ENCODE results near the gene ERGIC1. TPM values are rescaled to one million over a fixed set of nuclear protein-coding genes. Genes with fewer than 3 reads are reported as not detected.
A peak's percentile ranks its signal among the peaks of the same experiment; 100 is the strongest.

Gene ERGIC1
- total RNA-seq, 2 donors from 2014 or later, result 46.5 to 93.1 TPM

- ATAC-seq, result no peak
- H3K27me3 ChIP-seq, result no peaks in the 10 kb centered on the region
- H3K4me1 ChIP-seq, result no peaks in the 10 kb centered on the region
- intact Hi-C loops (cut with DNase I), result no loop called here
- TF ChIP-seq CTCF (IDR thresholded peaks at IDR 0.05), result no peak
- no peak for TF ChIP-seq POLR2A (IDR thresholded peaks at IDR 0.05)
- H3K4me3 ChIP-seq, result no peak overlapping the region
- DNase-seq, result no peak
- no peak overlapping the region for H3K27ac ChIP-seq
- WGBS, 2 donors, result 94 to 96% methylated on average over 2 of the region's 2 CpGs
- H3K9me3 ChIP-seq, result no peaks in the 10 kb centered on the region
- H3K36me3 ChIP-seq (replicated peaks in 1 of 2; ENCODE audit: insufficient read depth in 1 of 2, low read depth in 2 of 2), result peaks cover 0 to 7% of the 10 kb centered on the region in 2 donors
These were observed 92.0 kb downstream of the ERGIC1 start for GRCh38 chr5:172926008-172926523.

- no peak overlapping the region for H3K27ac ChIP-seq
- DNase-seq (no peak), ATAC-seq (no peak)
These were observed 92.7 kb downstream of the ERGIC1 start for GRCh38 chr5:172926796-172927195.

GRCh38 chr5:172929371-172929838 lies 95.4 kb downstream of the ERGIC1 start:
- H3K4me3 ChIP-seq, result no peak overlapping the region
- H3K9me3 ChIP-seq, result no peaks in the 10 kb centered on the region
- H3K27ac ChIP-seq, result no peak overlapping the region
- 95% methylated on average over 3 of the region's 3 CpGs for WGBS, 2 donors
- intact Hi-C loops (cut with DNase I), result no loop called here
- H3K4me1 ChIP-seq, result peaks cover 5% of the 10 kb centered on the region
- DNase-seq, result no peak
- H3K27me3 ChIP-seq, result no peaks in the 10 kb centered on the region
- peaks cover 0 to 10% of the 10 kb centered on the region in 2 donors for H3K36me3 ChIP-seq (replicated peaks in 1 of 2; ENCODE audit: insufficient read depth in 1 of 2, low read depth in 2 of 2)
- ATAC-seq, result no peak
- no peak for TF ChIP-seq POLR2A (IDR thresholded peaks at IDR 0.05)
- TF ChIP-seq CTCF (IDR thresholded peaks at IDR 0.05), result no peak

More at GRCh38 chr5:172926796-172927195, 92.7 kb downstream of the ERGIC1 start:
- H3K36me3 ChIP-seq (replicated peaks in 1 of 2; ENCODE audit: insufficient read depth in 1 of 2, low read depth in 2 of 2), result peaks cover 0 to 7% of the 10 kb centered on the region in 2 donors
- no peak for TF ChIP-seq POLR2A (IDR thresholded peaks at IDR 0.05)
- no peak for TF ChIP-seq CTCF (IDR thresholded peaks at IDR 0.05)
- H3K4me3 ChIP-seq, result no peak overlapping the region
- H3K27me3 ChIP-seq, result no peaks in the 10 kb centered on the region
- no peaks in the 10 kb centered on the region for H3K9me3 ChIP-seq
- H3K4me1 ChIP-seq, result no peaks in the 10 kb centered on the region
- intact Hi-C loops (cut with DNase I), result no loop called here
- 81 to 90% methylated on average over 10 to 12 of the region's 12 CpGs for WGBS, 2 donors

- DNase-seq, result peak in 1 of 4 donors; percentile 20
- peaks cover 0 to 13% of the 10 kb centered on the region in 2 donors for H3K36me3 ChIP-seq (replicated peaks in 1 of 2; ENCODE audit: insufficient read depth in 1 of 2, low read depth in 2 of 2)
- no peaks in the 10 kb centered on the region for H3K9me3 ChIP-seq
- ATAC-seq, result no peak
- no peak overlapping the region for H3K4me3 ChIP-seq
- TF ChIP-seq POLR2A (IDR thresholded peaks at IDR 0.05) (no peak), CTCF (IDR thresholded peaks at IDR 0.05) (no peak)
- no peaks in the 10 kb centered on the region for H3K27me3 ChIP-seq
- 60 to 63% methylated on average over 9 of the region's 9 CpGs for WGBS, 2 donors
- H3K4me1 ChIP-seq, result peaks cover 5% of the 10 kb centered on the region
- peak overlapping the region in 2 of 4 donors; percentile 23 to 25 for H3K27ac ChIP-seq
- intact Hi-C loops (cut with DNase I), result loop anchor here (5.0 kb wide), 1 partner anchor 214 kb away; no protein-coding TSS in a partner anchor
These were observed 97.0 kb downstream of the ERGIC1 start for GRCh38 chr5:172931001-172931536.

Data from body of pancreas (tissue), 4 donors.